Psoas muscle (tissue), 8 donors: ENCODE measurements around the gene GOLT1B. TPM values are rescaled to one million over a fixed set of nuclear protein-coding genes. Genes with fewer than 3 reads are reported as not detected.

Experiments
- ATAC-seq, 4 donors: fragments of 200-7000 bp; cut with Tn5 transposase; one replicate each; pipeline ENCODE4 v1.9.1; 2020; ENCODE audit warnings: moderate library complexity in 3 of 4, mild to moderate bottlenecking in 2 of 4
- DNase-seq, 2 donors: peaks; one replicate each; pipeline ENCODE4 v3.0.0-alpha.2; 2020
- H3K27ac ChIP-seq: fragments of 200-600 bp; one replicate; pipeline ENCODE4 v1.8.0; 2022
- H3K27me3 ChIP-seq, 3 donors: fragments of 200-600 bp in 1 of 3; one replicate each; pipeline versions ENCODE4 v1.6.1 to v1.8.0; 2013 to 2022; ENCODE audit warnings: low read length in 2 of 3, mild to moderate bottlenecking in 2 of 3, moderate library complexity in 1 of 3; ENCODE audit not compliant: insufficient read depth in 3 of 3
- H3K36me3 ChIP-seq, 2 donors: fragments of 200-600 bp in 1 of 2; one replicate each; pipeline versions ENCODE4 v1.6.1 to v1.8.0; 2013 to 2022; ENCODE audit warnings: low read depth in 1 of 2, mild to moderate bottlenecking in 1 of 2, moderate library complexity in 1 of 2; ENCODE audit not compliant: insufficient read depth in 1 of 2
- H3K4me1 ChIP-seq: fragments of 200-600 bp; one replicate; pipeline ENCODE4 v1.8.0; 2022
- H3K4me3 ChIP-seq: fragments of 200-600 bp; one replicate; pipeline ENCODE4 v1.8.0; 2022; ENCODE audit warnings: mild to moderate bottlenecking
- H3K9me3 ChIP-seq: fragments of 200-600 bp; one replicate; pipeline ENCODE4 v1.8.0; 2022
- CTCF ChIP-seq: fragments of 200-600 bp; IDR thresholded peaks from one replicate; pipeline ENCODE4 v1.8.0; 2022; ENCODE audit warnings: antibody characterized with exemption
- WGBS, 3 donors: extraction: QIAGEN DNeasy Blood & Tissue Kit; methylation state at CpG; one replicate each; pipeline versions ENCODE4 v1.1.6 to v1.1.7; 2013; 5-methylcytosine and 5-hydroxymethylcytosine counted together
- intact Hi-C, 2 donors: fragments of 100-400 bp; cut with DNase I; formaldehyde crosslinking; loops; one replicate each; pipeline versions ENCODE4 v1.11.0 to v1.14.2; 2022
- polyA plus RNA-seq, 3 donors: library from polyadenylated mRNA; stranded (reverse); fragments of 200-250 nt; gene quantifications; one replicate each; pipeline ENCODE4 v1.2.3, GENCODE V29; 2013
- total RNA-seq, 4 donors: library from RNA; stranded (reverse); fragmentation: NEBNext Ultra II Directional in 2 of 4; extraction: Animal tissue kit (Norgen Biotek cat#: 25700) in 2 of 4; gene quantifications; one replicate each; pipeline versions ENCODE4 v1.2.1 to v1.2.4, GENCODE V29; 2021 to 2023
- donor health status: healthy with polysubstance abuse.
- donor health status: DM: no; HTN: no; CAD: no; lungs with moderate emphysema.
- donor health status: Bipolar disorder and iron deficiency.
- donor health status: healthy.
- donor health status: DM: yes; HTN: yes; CAD: no.
- donor health status: DM: no; HTN: no; CAD: no.
- donor health status: DM: no; HTN: no; CAD: no.
- donor health status: DM: yes; HTN: yes; CAD: no.

GOLT1B gene
- total and polyA plus RNA-seq, 7 donors = 14.0 to 62.2 (median 20.3) TPM

- Histone ChIP-seq H3K4me3 (no peak overlapping the region), H3K4me1 (no peaks in the 10 kb centered on the region), H3K27ac (no peak overlapping the region), H3K9me3 (no peaks in the 10 kb centered on the region), H3K27me3 (no peaks in the 10 kb centered on the region), H3K36me3 (peaks cover 0 to 96% of the 10 kb centered on the region in 2 donors)
- ATAC-seq (no peak), DNase-seq (no peak)
- 57 to 67% (median 60%) methylated on average over 2 of the region's 2 CpGs for WGBS, 3 donors
- no peak for TF ChIP-seq CTCF
- intact Hi-C loops = no loop called here
Measured at GRCh38 chr12:21471294-21471693, 30.3 kb upstream of the GOLT1B start.

GRCh38 chr12:21472197-21472823, 29.3 kb upstream of the GOLT1B start:
- no peaks in the 10 kb centered on the region for H3K9me3 ChIP-seq
- no peak overlapping the region for H3K27ac ChIP-seq
- H3K36me3 ChIP-seq = peaks cover 0 to 98% of the 10 kb centered on the region in 2 donors
- H3K27me3 ChIP-seq = no peaks in the 10 kb centered on the region
- no peak for TF ChIP-seq CTCF
- ATAC-seq (no peak), DNase-seq (no peak)
- 79 to 89% (median 82%) methylated on average over 7 of the region's 7 CpGs for WGBS, 3 donors
- intact Hi-C loops = no loop called here
- no peaks in the 10 kb centered on the region for H3K4me1 ChIP-seq
- no peak overlapping the region for H3K4me3 ChIP-seq

- no peaks in the 10 kb centered on the region for H3K9me3 ChIP-seq
- intact Hi-C loops = no loop called here
- ATAC-seq = no peak
- no peaks in the 10 kb centered on the region for H3K27me3 ChIP-seq
- peaks cover 2 to 98% of the 10 kb centered on the region in 2 donors for H3K36me3 ChIP-seq
- WGBS, 3 donors = 90 to 95% (median 93%) methylated on average over 1 of the region's 1 CpG
- H3K4me1 ChIP-seq = no peaks in the 10 kb centered on the region
- no peak for TF ChIP-seq CTCF
- DNase-seq = no peak
- H3K27ac ChIP-seq = no peak overlapping the region
- H3K4me3 ChIP-seq = no peak overlapping the region
Measured at GRCh38 chr12:21475552-21475951, 26.0 kb upstream of the GOLT1B start.

- H3K4me3 ChIP-seq = no peak overlapping the region
- no peaks in the 10 kb centered on the region for H3K9me3 ChIP-seq
- WGBS, 3 donors = 84 to 98% (median 95%) methylated on average over 3 of the region's 3 CpGs
- H3K36me3 ChIP-seq = peaks cover 2 to 98% of the 10 kb centered on the region in 2 donors
- no peaks in the 10 kb centered on the region for H3K27me3 ChIP-seq
- no peak for TF ChIP-seq CTCF
- no peak overlapping the region for H3K27ac ChIP-seq
- intact Hi-C loops = no loop called here
- H3K4me1 ChIP-seq = no peaks in the 10 kb centered on the region
- ATAC-seq (no peak), DNase-seq (no peak)
Measured at GRCh38 chr12:21476949-21477348, 24.6 kb upstream of the GOLT1B start.
